OCI-LY1 (cell line): Measurements from ENCODE around the gene ZNF654.
A peak's percentile ranks its signal among the peaks of the same experiment; 100 is the strongest.

Experiments used
- H2AFZ ChIP-seq: fragments of 200-600 bp; sonication (generic), shearing (Covaris generic); 2 replicates; pipeline ENCODE4 v1.6.0; 2014; ENCODE audit warnings: antibody characterized with exemption, mild to moderate bottlenecking, low read length
- H3F3A ChIP-seq: fragments of 200-600 bp; sonication (generic), shearing (Covaris generic); 2 replicates; pipeline ENCODE4 v1.6.0; 2014; ENCODE audit warnings: mild to moderate bottlenecking, antibody characterized with exemption, low read length, moderate library complexity; ENCODE audit not compliant: insufficient read depth
- H3K27ac ChIP-seq: fragments of 200-600 bp; sonication (generic); 2 replicates; pipeline ENCODE4 v1.5.1; 2014; ENCODE audit warnings: low read length, mixed run types, mild to moderate bottlenecking, low read depth; ENCODE audit not compliant: poor library complexity, severe bottlenecking
- H3K27me3 ChIP-seq: fragments of 200-600 bp; sonication (generic); 2 replicates; pipeline ENCODE4 v1.6.0; 2014; ENCODE audit warnings: antibody characterized with exemption, mild to moderate bottlenecking, low read length, moderate library complexity; ENCODE audit not compliant: insufficient read depth
- H3K36me3 ChIP-seq: fragments of 200-600 bp; sonication (generic); 2 replicates; pipeline ENCODE4 v1.6.1; 2014; ENCODE audit warnings: mild to moderate bottlenecking, antibody characterized with exemption, low read length, moderate library complexity, mixed read lengths; ENCODE audit not compliant: insufficient read depth
- H3K4me1 ChIP-seq: fragments of 200-600 bp; sonication (generic); 2 replicates; pipeline ENCODE4 v1.5.1; 2014; ENCODE audit warnings: mild to moderate bottlenecking, low read length, moderate library complexity; ENCODE audit not compliant: insufficient read depth, severe bottlenecking
- H3K4me2 ChIP-seq: fragments of 200-600 bp; sonication (generic), shearing (Covaris generic); 2 replicates; pipeline ENCODE4 v1.6.1; 2014; ENCODE audit warnings: low read length
- H3K4me3 ChIP-seq: fragments of 200-600 bp; sonication (generic); 2 replicates; pipeline ENCODE4 v1.5.1; 2014; ENCODE audit warnings: low read length, low read depth, mild to moderate bottlenecking, mixed read lengths; ENCODE audit not compliant: poor library complexity, severe bottlenecking
- H3K79me2 ChIP-seq: fragments of 200-600 bp; shearing (Covaris generic); 2 replicates; pipeline ENCODE4 v1.6.1; 2016; ENCODE audit warnings: mixed run types, low read length, mixed read lengths; ENCODE audit not compliant: insufficient read depth
- H3K9ac ChIP-seq: fragments of 200-600 bp; sonication (generic), shearing (Covaris generic); 2 replicates; pipeline ENCODE4 v1.6.1; 2014; ENCODE audit warnings: mild to moderate bottlenecking, low read length, mixed read lengths
- H3K9me2 ChIP-seq: fragments of 200-600 bp; sonication (generic), shearing (Covaris generic); 2 replicates; pipeline ENCODE4 v1.6.1; 2014; ENCODE audit warnings: low read depth, mild to moderate bottlenecking, low read length, mixed read lengths
- H3K9me3 ChIP-seq: fragments of 200-600 bp; shearing (Covaris generic); 2 replicates; pipeline ENCODE4 v1.6.1; 2014; ENCODE audit warnings: low read length, mixed read lengths
- H4K20me1 ChIP-seq: fragments of 200-600 bp; sonication (generic), shearing (Covaris generic); 2 replicates; pipeline ENCODE4 v1.6.0; 2016; ENCODE audit warnings: mild to moderate bottlenecking, low read length; ENCODE audit not compliant: insufficient read depth
- CTCF ChIP-seq: fragments of 200-600 bp; sonication (generic), shearing (Covaris generic); IDR thresholded peaks from 2 replicates; pipeline ENCODE4 v1.5.1; 2017; ENCODE audit warnings: mild to moderate bottlenecking, antibody characterized with exemption, low read length, moderate library complexity, mixed read lengths
- EZH2 ChIP-seq: fragments of 200-600 bp; sonication (generic), shearing (Covaris generic); IDR thresholded peaks from 2 replicates; pipeline ENCODE4 v1.8.0; 2017; ENCODE audit warnings: borderline replicate concordance, mixed run types, mild to moderate bottlenecking, antibody characterized with exemption, low read length, moderate library complexity, mixed read lengths

ZNF654 gene

GRCh38 chr3:88142094-88142624 is 83.1 kb downstream of the ZNF654 start:
- no peak overlapping the region for H3K4me3 ChIP-seq
- TF ChIP-seq EZH2 (no peak), CTCF (no peak)
- H3K4me2 ChIP-seq, result no peak overlapping the region
- no peak overlapping the region for H2AFZ ChIP-seq
- no peaks in the 10 kb centered on the region for H3K9me3 ChIP-seq
- H3K9me2 ChIP-seq, result no peaks in the 10 kb centered on the region
- no peaks in the 10 kb centered on the region for H4K20me1 ChIP-seq
- H3K27me3 ChIP-seq, result no peaks in the 10 kb centered on the region
- H3K9ac ChIP-seq, result no peak overlapping the region
- peaks cover 43% of the 10 kb centered on the region for H3K36me3 ChIP-seq
- H3K79me2 ChIP-seq, result no peaks in the 10 kb centered on the region
- H3K27ac ChIP-seq, result no peak overlapping the region
- no peaks in the 10 kb centered on the region for H3F3A ChIP-seq
- H3K4me1 ChIP-seq, result peaks cover 1% of the 10 kb centered on the region

GRCh38 chr3:88147261-88147660 is 88.2 kb downstream of the ZNF654 start:
- Histone ChIP-seq H4K20me1 (no peaks in the 10 kb centered on the region), H3K27ac (no peak overlapping the region), H2AFZ (no peak overlapping the region), H3F3A (no peaks in the 10 kb centered on the region), H3K27me3 (no peaks in the 10 kb centered on the region), H3K9me2 (no peaks in the 10 kb centered on the region), H3K9ac (no peak overlapping the region), H3K79me2 (peaks cover 29% of the 10 kb centered on the region), H3K4me1 (peaks cover 31% of the 10 kb centered on the region), H3K4me2 (peak overlapping the region; percentile 79; the same call in 1 of the 2 replicates), H3K36me3 (peaks cover 3% of the 10 kb centered on the region; the same call in 1 of the 2 replicates), H3K9me3 (no peaks in the 10 kb centered on the region), H3K4me3 (no peak overlapping the region)
- TF ChIP-seq EZH2, result no peak
- TF ChIP-seq CTCF, result no peak

GRCh38 chr3:88148651-88149050 is 89.6 kb downstream of the ZNF654 start:
- H4K20me1 ChIP-seq, result no peaks in the 10 kb centered on the region
- peaks cover 40% of the 10 kb centered on the region for H3K79me2 ChIP-seq
- H3K9ac ChIP-seq, result peak overlapping the region; percentile 80
- H3K9me2 ChIP-seq, result no peaks in the 10 kb centered on the region
- no peaks in the 10 kb centered on the region for H3F3A ChIP-seq
- no peak overlapping the region for H2AFZ ChIP-seq
- peak overlapping the region; percentile 79 for H3K4me2 ChIP-seq
- TF ChIP-seq CTCF, result no peak
- TF ChIP-seq EZH2, result no peak
- H3K4me3 ChIP-seq, result peak overlapping the region; percentile 74
- H3K27me3 ChIP-seq, result no peaks in the 10 kb centered on the region
- H3K4me1 ChIP-seq, result peaks cover 41% of the 10 kb centered on the region
- peak overlapping the region; percentile 79 for H3K27ac ChIP-seq
- peaks cover 7% of the 10 kb centered on the region for H3K36me3 ChIP-seq
- H3K9me3 ChIP-seq, result no peaks in the 10 kb centered on the region
